ENCODE measurements around the gene TMC6.

The TMC6 gene

GRCh38 chr17:78112518-78113471 lies 15.8 kb downstream of the TMC6 start:
- no peak overlapping the region for H3K4me3 ChIP-seq (ENCODE audit: low read depth, low read length)
- peak; percentile 99 for TF ChIP-seq CTCF (IDR thresholded peaks at IDR 0.05; ENCODE audit: control insufficient read depth, extremely low read depth, insufficient read depth)
- DNase-seq (ENCODE audit: low read depth): no peak

- TF ChIP-seq CTCF (IDR thresholded peaks at IDR 0.05; ENCODE audit: control insufficient read depth, extremely low read depth, insufficient read depth): no peak
- no peak overlapping the region for H3K4me3 ChIP-seq (ENCODE audit: low read depth, low read length)
- no peak for DNase-seq (ENCODE audit: low read depth)
Observed at GRCh38 chr17:78111727-78112517, 16.6 kb downstream of the TMC6 start.

DNA sequence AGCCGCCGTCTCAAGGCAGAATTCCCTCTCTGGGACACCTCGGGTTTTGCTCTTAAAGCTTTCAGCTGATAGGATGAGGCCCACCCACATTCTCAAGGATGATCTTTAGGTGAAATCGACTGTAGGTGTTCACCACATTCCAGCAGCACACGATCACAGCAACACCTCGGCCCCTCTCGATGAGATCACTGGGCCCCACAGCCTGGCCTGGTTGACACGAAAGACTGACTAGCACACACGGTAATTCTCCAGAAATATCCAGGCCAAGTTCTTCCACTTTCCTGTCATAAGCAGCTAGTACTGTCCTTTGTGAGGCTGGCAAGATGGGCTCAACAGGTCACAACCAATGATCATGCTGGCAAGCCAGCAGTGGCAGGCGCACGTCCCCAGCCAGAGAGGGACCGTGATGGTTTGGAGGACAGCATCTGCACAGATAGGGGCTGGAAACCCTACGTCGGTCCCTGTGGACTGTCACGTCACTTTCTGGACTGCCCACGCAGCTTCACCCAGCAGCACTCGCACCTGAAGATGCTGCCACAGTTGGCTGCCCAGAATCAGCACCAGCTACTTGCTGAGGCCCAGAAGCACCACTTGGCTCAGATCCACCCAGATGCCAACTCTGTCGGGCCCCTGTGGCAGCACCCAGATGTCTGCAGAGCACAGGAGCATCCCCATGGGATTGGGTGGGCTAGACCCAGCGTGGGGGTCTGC lies 17.4 kb downstream of the TMC6 start:
- TF ChIP-seq CTCF (IDR thresholded peaks at IDR 0.05; ENCODE audit: control insufficient read depth, extremely low read depth, insufficient read depth): no peak
- DNase-seq (ENCODE audit: low read depth): no peak
- H3K4me3 ChIP-seq (ENCODE audit: low read depth, low read length): no peak overlapping the region

GRCh38 chr17:78110363-78111015 lies 18.1 kb downstream of the TMC6 start:
- TF ChIP-seq CTCF (IDR thresholded peaks at IDR 0.05; ENCODE audit: control insufficient read depth, extremely low read depth, insufficient read depth): no peak
- no peak overlapping the region for H3K4me3 ChIP-seq (ENCODE audit: low read depth, low read length)
- DNase-seq (ENCODE audit: low read depth): no peak

- no peak overlapping the region for H3K4me3 ChIP-seq (ENCODE audit: low read depth, low read length)
- no peak for TF ChIP-seq CTCF (IDR thresholded peaks at IDR 0.05; ENCODE audit: control insufficient read depth, extremely low read depth, insufficient read depth)
- no peak for DNase-seq (ENCODE audit: low read depth)
Observed at GRCh38 chr17:78109489-78109761, 19.1 kb downstream of the TMC6 start.

- no peak overlapping the region for H3K4me3 ChIP-seq (ENCODE audit: low read depth, low read length)
- no peak for TF ChIP-seq CTCF (IDR thresholded peaks at IDR 0.05; ENCODE audit: control insufficient read depth, extremely low read depth, insufficient read depth)
- no peak for DNase-seq (ENCODE audit: low read depth)
Observed at GRCh38 chr17:78108726-78109488, 19.6 kb downstream of the TMC6 start.
